Measurements from ENCODE around the gene TSPAN3. TPM values are rescaled to one million over a fixed set of nuclear protein-coding genes. Genes with fewer than 3 reads are reported as not detected.

Gene TSPAN3
- total and polyA plus RNA-seq, 10 of the 15 experiments (the other 5 are each of a cell fraction or from before 2014, with no cell fraction given), result 18.9 to 114 (median 57.2) TPM

GRCh38 chr15:77111789-77112188 is 40.9 kb upstream of the TSPAN3 start:
- Histone ChIP-seq H4K20me1 (ENCODE audit: control insufficient read depth, insufficient read depth) (no peaks in the 10 kb centered on the region), H3K9me3 (replicated peaks; ENCODE audit: control insufficient read depth, insufficient read depth, low read length) (no peaks in the 10 kb centered on the region), H3K79me2 (ENCODE audit: control insufficient read depth, insufficient read depth, low read length) (no peaks in the 10 kb centered on the region), H3K4me3 (no peak overlapping the region), H3K4me2 (ENCODE audit: control insufficient read depth, insufficient read depth) (no peak overlapping the region), H3K27me3 (replicated peaks in 1 of 2; ENCODE audit: control insufficient read depth in 2 of 2, insufficient read depth in 2 of 2, low read length in 1 of 2) (no peaks in the 10 kb centered on the region), H3K36me3 (ENCODE audit: control insufficient read depth in 2 of 2, insufficient read depth in 2 of 2, low read length in 1 of 2) (peaks cover 0 to 4% of the 10 kb centered on the region in 2 experiments; a peak in 2 of 4 replicates), H3K4me1 (ENCODE audit: control insufficient read depth, insufficient read depth, low read length) (no peaks in the 10 kb centered on the region), H3K9ac (ENCODE audit: control insufficient read depth, insufficient read depth, low read length) (no peak overlapping the region), H3K27ac (ENCODE audit: control insufficient read depth, insufficient read depth) (no peak overlapping the region), H2AFZ (ENCODE audit: control insufficient read depth, low read depth, low read length) (no peak overlapping the region)
- SMC1A ChIA-PET (ENCODE audit: uncharacterized antibody, unreplicated experiment), result interaction anchor here (2.1 kb wide), 1 partner anchor 431 kb away, joined by 11 read pairs; no protein-coding TSS in a partner anchor
- 67% methylated on average over 3 of the region's 3 CpGs for WGBS (ENCODE audit: insufficient coverage, insufficient replicate concordance, low lambda C conversion rate, missing lambda C conversion rate)
- in situ Hi-C loops (cut with MboI) (no loop called here), intact Hi-C loops (cut with micrococcal nuclease; ENCODE audit: unreplicated experiment) (no loop called here)
- DNase-seq (ENCODE audit: low read depth, low spot score), result no peak
- no peak for ATAC-seq
- no TSS peak for BruUV-seq (replicated peaks)
- RAD21 ChIA-PET (ENCODE audit: unreplicated experiment), result interaction anchor here (0.7 to 1.2 kb wide), 2 partner anchors 8 to 75 kb away, joined by 3 read pairs; no protein-coding TSS in a partner anchor
- POLR2A ChIA-PET, result no interaction called here
- FAIRE-seq, result no peak
- CTCF ChIA-PET, result no interaction called here
- no peak for TF ChIP-seq HDAC6 (IDR thresholded peaks at IDR 0.05; ENCODE audit: unreplicated experiment)
- TF ChIP-seq MLLT1 (IDR thresholded peaks at IDR 0.05), result no peak
- no peak for TF ChIP-seq PRDM15 (CRISPR knock-in tag; IDR thresholded peaks at IDR 0.05)
- no peak for TF ChIP-seq ETV6 (conservative IDR thresholded peaks at IDR 0.05 in 1 of 2, IDR thresholded peaks at IDR 0.05 in 1 of 2; ENCODE audit: borderline replicate concordance in 1 of 2, low read depth in 1 of 2)
- no peak for TF ChIP-seq CEBPB (IDR thresholded peaks at IDR 0.05; ENCODE audit: borderline replicate concordance in 1 of 2, low read depth in 2 of 2, low read length in 2 of 2)
- no peak for TF ChIP-seq NRF1 (conservative IDR thresholded peaks at IDR 0.05; ENCODE audit: low read depth, low read length)
- no peak for TF ChIP-seq SMAD1 (IDR thresholded peaks at IDR 0.05; ENCODE audit: low read depth, partially characterized antibody)
- TF ChIP-seq RUNX3 (IDR thresholded peaks at IDR 0.05; ENCODE audit: low read length), result no peak
- TF ChIP-seq RCOR1 (conservative IDR thresholded peaks at IDR 0.05; ENCODE audit: low read depth, low read length), result no peak
- no peak for TF ChIP-seq NKRF (conservative IDR thresholded peaks at IDR 0.05)
- no peak for TF ChIP-seq POLR2AphosphoS2 (IDR thresholded peaks at IDR 0.05; ENCODE audit: low read depth, low read length)
- no peak for TF ChIP-seq CTCF (IDR thresholded peaks at IDR 0.05 in 2 of 3, conservative IDR thresholded peaks at IDR 0.05 in 1 of 3; ENCODE audit: control insufficient read depth in 2 of 3, extremely low read depth in 1 of 3, insufficient read depth in 1 of 3, low read depth in 3 of 3, low read length in 3 of 3)
- TF ChIP-seq RFX5 (IDR thresholded peaks at IDR 0.05; ENCODE audit: low read depth, low read length), result no peak
